ENCODE results near the gene SLC66A1. TPM values are rescaled to one million over a fixed set of nuclear protein-coding genes. Genes with fewer than 3 reads are reported as not detected.

SLC66A1 gene
- total and polyA plus RNA-seq, 2 of the 13 experiments (the other 11 are each of a cell fraction or from before 2014, with no cell fraction given) = 15.4 to 18.9 TPM

DNA sequence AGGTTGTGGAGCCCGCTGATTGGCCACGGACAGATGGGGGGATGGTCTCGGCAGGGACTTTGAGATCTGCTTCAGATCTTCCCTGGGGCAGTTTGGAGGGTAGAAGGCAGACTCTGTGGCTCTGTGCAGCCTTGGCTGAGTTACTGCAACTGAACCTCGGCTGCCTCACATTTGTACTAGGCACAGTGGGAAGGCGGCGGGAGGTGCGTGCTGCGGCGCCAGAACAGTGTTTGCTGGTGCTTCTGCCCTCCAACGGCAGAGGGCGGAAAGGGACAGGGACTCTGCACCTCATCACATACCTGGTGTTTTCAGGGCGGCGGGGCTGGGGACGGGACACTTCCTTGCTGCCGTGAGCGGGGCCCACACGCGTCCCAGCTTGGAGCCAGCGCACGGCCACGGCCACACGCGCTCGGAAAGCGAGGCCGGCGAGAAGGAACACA is 26.2 kb downstream of the SLC66A1 start (continued):
- TF ChIP-seq ZNF629 (CRISPR knock-in tag; conservative IDR thresholded peaks at IDR 0.05) = peak; percentile 25; the same call in 1 of the 2 replicates
- TF ChIP-seq POLR2G (IDR thresholded peaks at IDR 0.05; ENCODE audit: low read depth, low read length) = peak; percentile 76
- no peak for TF ChIP-seq MXI1 (IDR thresholded peaks at IDR 0.05; ENCODE audit: borderline replicate concordance, low read depth, low read length)
- TF ChIP-seq STAG1 (CRISPR knock-in tag; IDR thresholded peaks at IDR 0.05) = peak; percentile 80
- no peak for TF ChIP-seq KDM5B (CRISPR knock-in tag; IDR thresholded peaks at IDR 0.05; ENCODE audit: borderline replicate concordance)
- TF ChIP-seq, protein P1, sequence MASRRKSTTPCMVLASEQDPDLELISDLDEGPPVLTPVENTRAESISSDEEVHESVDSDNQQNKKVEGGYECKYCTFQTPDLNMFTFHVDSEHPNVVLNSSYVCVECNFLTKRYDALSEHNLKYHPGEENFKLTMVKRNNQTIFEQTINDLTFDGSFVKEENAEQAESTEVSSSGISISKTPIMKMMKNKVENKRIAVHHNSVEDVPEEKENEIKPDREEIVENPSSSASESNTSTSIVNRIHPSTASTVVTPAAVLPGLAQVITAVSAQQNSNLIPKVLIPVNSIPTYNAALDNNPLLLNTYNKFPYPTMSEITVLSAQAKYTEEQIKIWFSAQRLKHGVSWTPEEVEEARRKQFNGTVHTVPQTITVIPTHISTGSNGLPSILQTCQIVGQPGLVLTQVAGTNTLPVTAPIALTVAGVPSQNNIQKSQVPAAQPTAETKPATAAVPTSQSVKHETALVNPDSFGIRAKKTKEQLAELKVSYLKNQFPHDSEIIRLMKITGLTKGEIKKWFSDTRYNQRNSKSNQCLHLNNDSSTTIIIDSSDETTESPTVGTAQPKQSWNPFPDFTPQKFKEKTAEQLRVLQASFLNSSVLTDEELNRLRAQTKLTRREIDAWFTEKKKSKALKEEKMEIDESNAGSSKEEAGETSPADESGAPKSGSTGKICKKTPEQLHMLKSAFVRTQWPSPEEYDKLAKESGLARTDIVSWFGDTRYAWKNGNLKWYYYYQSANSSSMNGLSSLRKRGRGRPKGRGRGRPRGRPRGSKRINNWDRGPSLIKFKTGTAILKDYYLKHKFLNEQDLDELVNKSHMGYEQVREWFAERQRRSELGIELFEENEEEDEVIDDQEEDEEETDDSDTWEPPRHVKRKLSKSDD (CRISPR knock-in tag; IDR thresholded peaks at IDR 0.05; ENCODE audit: low read depth) = peak; percentile 65; the same call in 1 of the 2 replicates
- TF ChIP-seq ASH2L (IDR thresholded peaks at IDR 0.05; ENCODE audit: insufficient read length, low read depth, low read length) = peak; percentile 54
- peak; percentile 32; the same call in 1 of the 2 replicates for TF ChIP-seq POGZ (CRISPR knock-in tag; IDR thresholded peaks at IDR 0.05)
- no peak for TF ChIP-seq ZNF207 (IDR thresholded peaks at IDR 0.05; ENCODE audit: borderline replicate concordance)
- no peak for TF ChIP-seq NKX3-1 (CRISPR knock-in tag; IDR thresholded peaks at IDR 0.05)
- peak; percentile 82 for TF ChIP-seq ZNF205 (CRISPR knock-in tag; IDR thresholded peaks at IDR 0.05)
- no peak for TF ChIP-seq ZNF468 (CRISPR knock-in tag; IDR thresholded peaks at IDR 0.05)
- TF ChIP-seq NFKB2 (CRISPR knock-in tag; IDR thresholded peaks at IDR 0.05; ENCODE audit: borderline replicate concordance) = peak; percentile 16; the same call in 1 of the 2 replicates
- peak; percentile 41; the same call in 1 of the 2 replicates for TF ChIP-seq SMC3 (IDR thresholded peaks at IDR 0.05; ENCODE audit: low read length)
- TF ChIP-seq HNF4A (CRISPR knock-in tag; IDR thresholded peaks at IDR 0.05) = peak; percentile 74
- TF ChIP-seq MIER3 (CRISPR knock-in tag; IDR thresholded peaks at IDR 0.05; ENCODE audit: borderline replicate concordance) = 0 out of 2 replicates have a peak, but pooled peaks have one; percentile 61
- TF ChIP-seq HDAC1 (CRISPR knock-in tag; IDR thresholded peaks at IDR 0.05) = peak; percentile 64
- TF ChIP-seq PHB2 (IDR thresholded peaks at IDR 0.05; ENCODE audit: partially characterized antibody) = no peak
- 0 out of 2 replicates have a peak, but pooled peaks have one; percentile 19 for TF ChIP-seq ZFP36L1 (CRISPR knock-in tag; IDR thresholded peaks at IDR 0.05)
- TF ChIP-seq ZNF607 (CRISPR knock-in tag; IDR thresholded peaks at IDR 0.05; ENCODE audit: borderline replicate concordance) = peak; percentile 46; the same call in 1 of the 2 replicates
- TF ChIP-seq, protein P2, sequence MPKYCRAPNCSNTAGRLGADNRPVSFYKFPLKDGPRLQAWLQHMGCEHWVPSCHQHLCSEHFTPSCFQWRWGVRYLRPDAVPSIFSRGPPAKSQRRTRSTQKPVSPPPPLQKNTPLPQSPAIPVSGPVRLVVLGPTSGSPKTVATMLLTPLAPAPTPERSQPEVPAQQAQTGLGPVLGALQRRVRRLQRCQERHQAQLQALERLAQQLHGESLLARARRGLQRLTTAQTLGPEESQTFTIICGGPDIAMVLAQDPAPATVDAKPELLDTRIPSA (CRISPR knock-in tag; IDR thresholded peaks at IDR 0.05; ENCODE audit: borderline replicate concordance) = no peak
- TF ChIP-seq KMT2B (CRISPR knock-in tag; IDR thresholded peaks at IDR 0.05) = 0 out of 2 replicates have a peak, but pooled peaks have one; percentile 30
- TF ChIP-seq ZNF883 (CRISPR knock-in tag; IDR thresholded peaks at IDR 0.05; ENCODE audit: not compliant biosample characterization) = no peak
- TF ChIP-seq, protein P3, sequence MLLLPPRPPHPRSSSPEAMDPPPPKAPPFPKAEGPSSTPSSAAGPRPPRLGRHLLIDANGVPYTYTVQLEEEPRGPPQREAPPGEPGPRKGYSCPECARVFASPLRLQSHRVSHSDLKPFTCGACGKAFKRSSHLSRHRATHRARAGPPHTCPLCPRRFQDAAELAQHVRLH (CRISPR knock-in tag; IDR thresholded peaks at IDR 0.05; ENCODE audit: borderline replicate concordance, low read depth) = peak; percentile 82; the same call in 1 of the 2 replicates
- peak; percentile 46 for TF ChIP-seq MED8 (CRISPR knock-in tag; IDR thresholded peaks at IDR 0.05; ENCODE audit: insufficient replicate concordance)
- 0 out of 2 replicates have a peak, but pooled peaks have one; percentile 32 for TF ChIP-seq SNAPC2 (CRISPR knock-in tag; IDR thresholded peaks at IDR 0.05)
- TF ChIP-seq, protein P4, sequence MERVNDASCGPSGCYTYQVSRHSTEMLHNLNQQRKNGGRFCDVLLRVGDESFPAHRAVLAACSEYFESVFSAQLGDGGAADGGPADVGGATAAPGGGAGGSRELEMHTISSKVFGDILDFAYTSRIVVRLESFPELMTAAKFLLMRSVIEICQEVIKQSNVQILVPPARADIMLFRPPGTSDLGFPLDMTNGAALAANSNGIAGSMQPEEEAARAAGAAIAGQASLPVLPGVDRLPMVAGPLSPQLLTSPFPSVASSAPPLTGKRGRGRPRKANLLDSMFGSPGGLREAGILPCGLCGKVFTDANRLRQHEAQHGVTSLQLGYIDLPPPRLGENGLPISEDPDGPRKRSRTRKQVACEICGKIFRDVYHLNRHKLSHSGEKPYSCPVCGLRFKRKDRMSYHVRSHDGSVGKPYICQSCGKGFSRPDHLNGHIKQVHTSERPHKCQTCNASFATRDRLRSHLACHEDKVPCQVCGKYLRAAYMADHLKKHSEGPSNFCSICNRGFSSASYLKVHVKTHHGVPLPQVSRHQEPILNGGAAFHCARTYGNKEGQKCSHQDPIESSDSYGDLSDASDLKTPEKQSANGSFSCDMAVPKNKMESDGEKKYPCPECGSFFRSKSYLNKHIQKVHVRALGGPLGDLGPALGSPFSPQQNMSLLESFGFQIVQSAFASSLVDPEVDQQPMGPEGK (CRISPR knock-in tag; IDR thresholded peaks at IDR 0.05) = peak; percentile 36; the same call in 1 of the 2 replicates

All from HepG2 (cell line).